ENCODE data around the gene SSH2. TPM values are rescaled to one million over a fixed set of nuclear protein-coding genes. Genes with fewer than 3 reads are reported as not detected.

Gene SSH2
- total and polyA plus RNA-seq, 2 donors from 2014 or later = 19.7 to 62.5 TPM

DNA sequence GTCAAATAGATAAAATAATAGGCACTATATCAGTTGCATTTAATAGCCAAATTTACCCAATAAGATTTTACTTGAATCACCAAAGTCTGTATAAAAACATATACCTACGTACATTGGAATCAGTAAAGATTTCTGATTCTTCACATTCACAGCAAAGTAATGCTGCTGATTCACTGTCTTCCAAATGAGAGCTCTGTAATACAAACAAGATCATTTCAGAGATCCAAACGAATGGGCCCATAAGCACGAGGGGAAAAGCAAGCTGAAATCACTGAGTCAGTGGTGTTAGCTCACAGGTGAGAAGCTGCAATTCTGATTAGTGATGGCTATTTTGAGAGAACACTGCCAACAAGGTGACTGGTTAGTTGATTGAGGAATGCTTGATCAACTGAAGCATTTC, 81.3 kb downstream of the SSH2 start:
- TF ChIP-seq, protein P1, sequence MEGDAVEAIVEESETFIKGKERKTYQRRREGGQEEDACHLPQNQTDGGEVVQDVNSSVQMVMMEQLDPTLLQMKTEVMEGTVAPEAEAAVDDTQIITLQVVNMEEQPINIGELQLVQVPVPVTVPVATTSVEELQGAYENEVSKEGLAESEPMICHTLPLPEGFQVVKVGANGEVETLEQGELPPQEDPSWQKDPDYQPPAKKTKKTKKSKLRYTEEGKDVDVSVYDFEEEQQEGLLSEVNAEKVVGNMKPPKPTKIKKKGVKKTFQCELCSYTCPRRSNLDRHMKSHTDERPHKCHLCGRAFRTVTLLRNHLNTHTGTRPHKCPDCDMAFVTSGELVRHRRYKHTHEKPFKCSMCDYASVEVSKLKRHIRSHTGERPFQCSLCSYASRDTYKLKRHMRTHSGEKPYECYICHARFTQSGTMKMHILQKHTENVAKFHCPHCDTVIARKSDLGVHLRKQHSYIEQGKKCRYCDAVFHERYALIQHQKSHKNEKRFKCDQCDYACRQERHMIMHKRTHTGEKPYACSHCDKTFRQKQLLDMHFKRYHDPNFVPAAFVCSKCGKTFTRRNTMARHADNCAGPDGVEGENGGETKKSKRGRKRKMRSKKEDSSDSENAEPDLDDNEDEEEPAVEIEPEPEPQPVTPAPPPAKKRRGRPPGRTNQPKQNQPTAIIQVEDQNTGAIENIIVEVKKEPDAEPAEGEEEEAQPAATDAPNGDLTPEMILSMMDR (IDR thresholded peaks at IDR 0.05; ENCODE audit: borderline replicate concordance, extremely low read depth, insufficient read depth) = no peak

DNA sequence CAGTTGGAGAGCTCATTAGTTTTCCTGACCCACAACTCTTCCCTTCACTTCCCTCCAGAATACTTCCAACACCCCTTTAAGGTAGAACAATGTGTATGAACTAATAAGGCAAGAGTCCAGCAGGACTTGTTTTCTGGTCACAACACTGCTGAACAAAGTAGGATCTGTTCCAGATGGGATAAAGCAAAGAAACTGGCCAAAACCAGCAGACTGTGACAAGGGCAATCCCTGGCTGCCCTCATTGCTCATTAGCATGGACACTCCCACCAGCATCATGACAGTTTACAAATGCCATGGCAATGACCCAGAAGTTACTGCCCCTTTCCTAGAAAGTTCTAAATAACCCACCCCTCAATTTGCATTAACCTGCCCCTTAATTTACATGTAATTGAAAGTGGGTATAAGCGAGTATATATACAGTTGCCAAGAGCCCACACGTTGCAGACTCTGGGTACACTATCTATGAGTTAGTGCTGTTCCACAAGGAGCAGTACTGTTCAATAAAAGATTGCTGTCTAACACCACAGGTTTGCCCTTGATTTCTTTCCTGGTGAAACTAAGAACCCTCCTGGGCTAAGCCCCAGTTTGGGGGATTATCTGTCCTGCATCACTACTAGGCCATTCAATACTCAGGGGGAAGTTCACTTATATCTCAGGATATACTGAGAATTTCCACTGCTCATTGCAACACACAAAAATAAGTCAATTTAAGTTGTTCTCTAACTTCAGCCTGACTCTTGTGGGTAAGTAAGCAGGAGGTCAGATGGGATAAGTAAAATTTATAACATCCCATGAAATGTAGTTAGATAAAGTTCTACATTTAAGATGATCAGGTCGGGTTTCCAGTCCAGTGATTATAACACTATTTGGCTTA, 82.3 kb downstream of the SSH2 start:
- Histone ChIP-seq H3K27ac (ENCODE audit: low read depth in 2 of 2, low read length in 2 of 2) (no peak overlapping the region), H3K9me3 (ENCODE audit: control insufficient read depth in 2 of 3, insufficient read depth in 1 of 3, low read length in 3 of 3) (no peaks in the 10 kb centered on the region), H3K36me3 (ENCODE audit: control insufficient read depth in 2 of 3, insufficient read depth in 3 of 3, low read length in 3 of 3) (no peaks in the 10 kb centered on the region), H3K9ac (ENCODE audit: low read length in 3 of 3) (no peak overlapping the region), H3K4me3 (ENCODE audit: low read length in 3 of 3) (no peak overlapping the region), H3K4me1 (ENCODE audit: control insufficient read depth in 2 of 3, insufficient read depth in 2 of 3, low read depth in 1 of 3, low read length in 3 of 3) (peaks cover 4 to 7% (median 6%) of the 10 kb centered on the region in 3 donors), H3K27me3 (ENCODE audit: control insufficient read depth, insufficient read depth, low read length) (no peaks in the 10 kb centered on the region)
- intact Hi-C loops (cut with DNase I) = no loop called here
- TF ChIP-seq, protein P1 (IDR thresholded peaks at IDR 0.05; ENCODE audit: borderline replicate concordance, extremely low read depth, insufficient read depth) = no peak
- FAIRE-seq = no peak
- DNase-seq = peak in 1 of 5 donors; percentile 61

More for the DNA sequence above, 81.3 kb downstream of the SSH2 start:
- no peak overlapping the region for H3K4me3 ChIP-seq (ENCODE audit: low read length in 3 of 3)
- no peaks in the 10 kb centered on the region for H3K9me3 ChIP-seq (ENCODE audit: control insufficient read depth in 2 of 3, insufficient read depth in 1 of 3, low read length in 3 of 3)
- FAIRE-seq (no peak), DNase-seq (no peak)
- intact Hi-C loops (cut with DNase I) = no loop called here
- no peaks in the 10 kb centered on the region for H3K27me3 ChIP-seq (ENCODE audit: control insufficient read depth, insufficient read depth, low read length)
- H3K9ac ChIP-seq (ENCODE audit: low read length in 3 of 3) = no peak overlapping the region
- no peak overlapping the region for H3K27ac ChIP-seq (ENCODE audit: low read depth in 2 of 2, low read length in 2 of 2)
- peaks cover 4 to 7% (median 6%) of the 10 kb centered on the region in 3 donors for H3K4me1 ChIP-seq (ENCODE audit: control insufficient read depth in 2 of 3, insufficient read depth in 2 of 3, low read depth in 1 of 3, low read length in 3 of 3)
- H3K36me3 ChIP-seq (ENCODE audit: control insufficient read depth in 2 of 3, insufficient read depth in 3 of 3, low read length in 3 of 3) = no peaks in the 10 kb centered on the region

DNA sequence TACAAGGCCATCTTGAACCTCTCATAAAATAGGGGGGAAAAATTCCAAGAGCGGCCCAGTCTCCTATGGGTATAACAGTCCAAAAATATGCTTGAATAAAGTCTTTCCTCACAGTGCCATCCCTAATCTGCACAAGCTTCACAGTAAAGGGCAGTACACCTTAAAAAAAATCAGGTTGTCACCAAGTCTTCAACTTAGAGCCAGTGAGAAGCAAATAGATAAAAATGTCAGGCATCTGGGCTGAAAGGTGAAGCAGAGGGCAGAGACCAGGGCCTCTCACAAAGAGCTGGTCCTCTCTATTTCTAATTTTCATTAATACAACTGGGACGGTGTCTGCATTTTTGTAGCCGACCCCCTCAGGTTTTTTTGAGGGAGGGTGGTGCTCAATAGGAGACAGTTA, 82.9 kb downstream of the SSH2 start:
- Histone ChIP-seq H3K4me3 (ENCODE audit: low read length in 3 of 3) (no peak overlapping the region), H3K27me3 (ENCODE audit: control insufficient read depth, insufficient read depth, low read length) (no peaks in the 10 kb centered on the region), H3K27ac (ENCODE audit: low read depth in 2 of 2, low read length in 2 of 2) (no peak overlapping the region), H3K9me3 (ENCODE audit: control insufficient read depth in 2 of 3, insufficient read depth in 1 of 3, low read length in 3 of 3) (no peaks in the 10 kb centered on the region), H3K36me3 (ENCODE audit: control insufficient read depth in 2 of 3, insufficient read depth in 3 of 3, low read length in 3 of 3) (no peaks in the 10 kb centered on the region), H3K9ac (ENCODE audit: low read length in 3 of 3) (no peak overlapping the region), H3K4me1 (ENCODE audit: control insufficient read depth in 2 of 3, insufficient read depth in 2 of 3, low read depth in 1 of 3, low read length in 3 of 3) (peaks cover 4 to 7% (median 6%) of the 10 kb centered on the region in 3 donors)
- TF ChIP-seq, protein P1 (IDR thresholded peaks at IDR 0.05; ENCODE audit: borderline replicate concordance, extremely low read depth, insufficient read depth) = no peak
- FAIRE-seq (no peak), DNase-seq (no peak)
- intact Hi-C loops (cut with DNase I) = no loop called here

Measured in kidney (tissue), 14 donors.